Liver (tissue), 3 donors: ENCODE data around the gene TRAPPC2L.

Experiments
- FOXA1 ChIP-seq: IDR thresholded peaks from 2 replicates; pipeline ENCODE4 v1.6.1; 2016; ENCODE audit warnings: antibody characterized with exemption
- FOXA2 ChIP-seq: IDR thresholded peaks from 2 replicates; pipeline ENCODE4 v1.6.1; 2016; ENCODE audit warnings: antibody characterized with exemption
- HNF4G ChIP-seq: IDR thresholded peaks from 2 replicates; pipeline ENCODE4 v1.6.1; 2016; ENCODE audit warnings: antibody characterized with exemption
- RAD21 ChIP-seq, 2 donors: IDR thresholded peaks; 2 replicates each; pipeline ENCODE4 v1.6.1; 2016; ENCODE audit warnings: antibody characterized with exemption in 2 of 2, mild to moderate bottlenecking in 2 of 2
- RXRA ChIP-seq, 2 donors: IDR thresholded peaks; 2 replicates each; pipeline ENCODE4 v1.6.1; 2017 to 2018; ENCODE audit warnings: antibody characterized with exemption in 2 of 2, mild to moderate bottlenecking in 1 of 2
- SP1 ChIP-seq: IDR thresholded peaks from 2 replicates; pipeline ENCODE4 v1.6.1; 2018; ENCODE audit warnings: antibody characterized with exemption, mild to moderate bottlenecking
- TAF1 ChIP-seq: conservative IDR thresholded peaks from 2 replicates; pipeline ENCODE4 v1.6.1; 2016; ENCODE audit warnings: antibody characterized with exemption, mild to moderate bottlenecking
- TF ChIP-seq, protein P1 (sequence below): fragments of 150-350 bp; IDR thresholded peaks from 2 replicates; pipeline ENCODE4 v1.5.1; 2017; ENCODE audit warnings: improper control_type of control experiment, low read depth, low read length; ENCODE audit not compliant: missing input control
- TF ChIP-seq, protein P2 (sequence below): IDR thresholded peaks from 2 replicates; pipeline ENCODE4 v1.6.1; 2016; ENCODE audit warnings: antibody characterized with exemption, mild to moderate bottlenecking
- donor health status: healthy.
- donor health status: healthy.

DNA sequence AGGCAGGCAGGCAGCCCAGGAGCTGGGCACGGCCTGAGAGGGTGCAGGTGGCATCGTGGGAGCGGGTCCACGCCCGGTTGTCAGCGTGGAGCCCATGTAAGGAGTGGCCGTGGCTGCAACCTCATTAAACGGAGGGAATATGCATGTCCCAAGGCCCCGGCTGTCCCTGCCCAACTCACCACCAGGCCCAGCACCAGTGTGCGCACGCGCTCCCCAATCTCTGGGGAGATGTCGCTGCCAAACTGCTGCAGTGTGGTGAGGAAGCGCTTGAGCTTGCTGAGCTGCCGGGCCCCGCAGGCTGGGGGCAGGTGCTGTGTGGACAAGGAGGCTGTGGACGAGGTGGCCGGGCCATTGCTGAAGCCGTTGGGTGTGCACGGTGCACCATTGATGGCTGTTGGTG, 35.1 kb downstream of the TRAPPC2L start:
- TF ChIP-seq TAF1: no peak
- TF ChIP-seq, protein P1, sequence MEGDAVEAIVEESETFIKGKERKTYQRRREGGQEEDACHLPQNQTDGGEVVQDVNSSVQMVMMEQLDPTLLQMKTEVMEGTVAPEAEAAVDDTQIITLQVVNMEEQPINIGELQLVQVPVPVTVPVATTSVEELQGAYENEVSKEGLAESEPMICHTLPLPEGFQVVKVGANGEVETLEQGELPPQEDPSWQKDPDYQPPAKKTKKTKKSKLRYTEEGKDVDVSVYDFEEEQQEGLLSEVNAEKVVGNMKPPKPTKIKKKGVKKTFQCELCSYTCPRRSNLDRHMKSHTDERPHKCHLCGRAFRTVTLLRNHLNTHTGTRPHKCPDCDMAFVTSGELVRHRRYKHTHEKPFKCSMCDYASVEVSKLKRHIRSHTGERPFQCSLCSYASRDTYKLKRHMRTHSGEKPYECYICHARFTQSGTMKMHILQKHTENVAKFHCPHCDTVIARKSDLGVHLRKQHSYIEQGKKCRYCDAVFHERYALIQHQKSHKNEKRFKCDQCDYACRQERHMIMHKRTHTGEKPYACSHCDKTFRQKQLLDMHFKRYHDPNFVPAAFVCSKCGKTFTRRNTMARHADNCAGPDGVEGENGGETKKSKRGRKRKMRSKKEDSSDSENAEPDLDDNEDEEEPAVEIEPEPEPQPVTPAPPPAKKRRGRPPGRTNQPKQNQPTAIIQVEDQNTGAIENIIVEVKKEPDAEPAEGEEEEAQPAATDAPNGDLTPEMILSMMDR: no peak
- TF ChIP-seq RAD21 (IDR thresholded peaks at IDR 0.05): no peak
- TF ChIP-seq FOXA2: no peak
- TF ChIP-seq RXRA (IDR thresholded peaks at IDR 0.05): no peak
- TF ChIP-seq, protein P2, sequence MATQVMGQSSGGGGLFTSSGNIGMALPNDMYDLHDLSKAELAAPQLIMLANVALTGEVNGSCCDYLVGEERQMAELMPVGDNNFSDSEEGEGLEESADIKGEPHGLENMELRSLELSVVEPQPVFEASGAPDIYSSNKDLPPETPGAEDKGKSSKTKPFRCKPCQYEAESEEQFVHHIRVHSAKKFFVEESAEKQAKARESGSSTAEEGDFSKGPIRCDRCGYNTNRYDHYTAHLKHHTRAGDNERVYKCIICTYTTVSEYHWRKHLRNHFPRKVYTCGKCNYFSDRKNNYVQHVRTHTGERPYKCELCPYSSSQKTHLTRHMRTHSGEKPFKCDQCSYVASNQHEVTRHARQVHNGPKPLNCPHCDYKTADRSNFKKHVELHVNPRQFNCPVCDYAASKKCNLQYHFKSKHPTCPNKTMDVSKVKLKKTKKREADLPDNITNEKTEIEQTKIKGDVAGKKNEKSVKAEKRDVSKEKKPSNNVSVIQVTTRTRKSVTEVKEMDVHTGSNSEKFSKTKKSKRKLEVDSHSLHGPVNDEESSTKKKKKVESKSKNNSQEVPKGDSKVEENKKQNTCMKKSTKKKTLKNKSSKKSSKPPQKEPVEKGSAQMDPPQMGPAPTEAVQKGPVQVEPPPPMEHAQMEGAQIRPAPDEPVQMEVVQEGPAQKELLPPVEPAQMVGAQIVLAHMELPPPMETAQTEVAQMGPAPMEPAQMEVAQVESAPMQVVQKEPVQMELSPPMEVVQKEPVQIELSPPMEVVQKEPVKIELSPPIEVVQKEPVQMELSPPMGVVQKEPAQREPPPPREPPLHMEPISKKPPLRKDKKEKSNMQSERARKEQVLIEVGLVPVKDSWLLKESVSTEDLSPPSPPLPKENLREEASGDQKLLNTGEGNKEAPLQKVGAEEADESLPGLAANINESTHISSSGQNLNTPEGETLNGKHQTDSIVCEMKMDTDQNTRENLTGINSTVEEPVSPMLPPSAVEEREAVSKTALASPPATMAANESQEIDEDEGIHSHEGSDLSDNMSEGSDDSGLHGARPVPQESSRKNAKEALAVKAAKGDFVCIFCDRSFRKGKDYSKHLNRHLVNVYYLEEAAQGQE: no peak
- TF ChIP-seq HNF4G: no peak
- TF ChIP-seq SP1: no peak
- no peak for TF ChIP-seq FOXA1
